A673 (cell line): ENCODE measurements around the gene SLC41A3.

ENCODE experiments used
- EZH2 ChIP-seq: fragments of 200-600 bp; sonication (generic); IDR thresholded peaks from 2 replicates; pipeline ENCODE4 v1.6.1; 2017; ENCODE audit warnings: borderline replicate concordance, low read depth, mild to moderate bottlenecking, mixed read lengths, antibody characterized with exemption, low read length; ENCODE audit not compliant: poor library complexity, severe bottlenecking
- TF ChIP-seq, protein P1 (sequence below): fragments of 300-800, 200-600 bp; sonication (generic); conservative IDR thresholded peaks from 2 replicates; pipeline ENCODE4 v1.5.1; 2017; ENCODE audit warnings: low read depth, mild to moderate bottlenecking, antibody characterized with exemption, low read length, moderate library complexity, mixed read lengths

DNA sequence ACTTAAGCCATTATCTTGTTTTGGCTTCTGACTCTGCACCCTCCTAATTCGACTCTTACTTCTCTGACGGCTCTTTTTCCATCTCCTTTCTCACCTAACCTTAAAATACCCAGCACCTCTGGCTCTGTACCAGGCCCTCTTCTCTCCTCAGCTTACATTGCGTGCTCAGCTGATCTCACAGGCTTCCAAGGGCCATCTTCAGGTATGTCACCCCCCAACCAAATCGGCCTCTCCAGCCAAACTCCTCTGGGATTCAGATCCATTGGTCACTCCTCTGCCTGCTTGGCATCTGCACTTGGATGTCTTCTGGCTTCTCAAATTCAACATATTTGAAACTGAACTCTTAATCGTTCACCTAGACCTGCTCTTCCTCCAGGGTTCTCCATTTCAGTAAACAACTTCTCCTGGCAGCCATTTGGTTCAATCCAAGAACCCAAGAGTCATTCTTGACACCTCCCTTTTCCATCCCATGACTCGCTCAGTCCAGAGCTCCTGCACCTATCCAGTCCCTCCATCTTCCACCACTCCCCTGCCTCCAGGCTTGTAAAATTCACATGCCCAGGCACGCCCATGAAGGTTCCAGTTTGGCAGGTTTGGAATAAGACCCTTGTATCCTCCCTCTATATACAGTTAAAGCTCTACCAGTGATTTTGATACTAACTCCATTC lies 35.2 kb upstream of the SLC41A3 start:
- TF ChIP-seq, protein P1, sequence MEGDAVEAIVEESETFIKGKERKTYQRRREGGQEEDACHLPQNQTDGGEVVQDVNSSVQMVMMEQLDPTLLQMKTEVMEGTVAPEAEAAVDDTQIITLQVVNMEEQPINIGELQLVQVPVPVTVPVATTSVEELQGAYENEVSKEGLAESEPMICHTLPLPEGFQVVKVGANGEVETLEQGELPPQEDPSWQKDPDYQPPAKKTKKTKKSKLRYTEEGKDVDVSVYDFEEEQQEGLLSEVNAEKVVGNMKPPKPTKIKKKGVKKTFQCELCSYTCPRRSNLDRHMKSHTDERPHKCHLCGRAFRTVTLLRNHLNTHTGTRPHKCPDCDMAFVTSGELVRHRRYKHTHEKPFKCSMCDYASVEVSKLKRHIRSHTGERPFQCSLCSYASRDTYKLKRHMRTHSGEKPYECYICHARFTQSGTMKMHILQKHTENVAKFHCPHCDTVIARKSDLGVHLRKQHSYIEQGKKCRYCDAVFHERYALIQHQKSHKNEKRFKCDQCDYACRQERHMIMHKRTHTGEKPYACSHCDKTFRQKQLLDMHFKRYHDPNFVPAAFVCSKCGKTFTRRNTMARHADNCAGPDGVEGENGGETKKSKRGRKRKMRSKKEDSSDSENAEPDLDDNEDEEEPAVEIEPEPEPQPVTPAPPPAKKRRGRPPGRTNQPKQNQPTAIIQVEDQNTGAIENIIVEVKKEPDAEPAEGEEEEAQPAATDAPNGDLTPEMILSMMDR: no peak
- TF ChIP-seq EZH2: no peak
